NCI-H2029 treated with DMSO at 0.1 percent for 48 hours (cell line): ENCODE measurements around the gene ARRB2.
"Not testable (repeated sequence)": the region's sequence is repeated elsewhere in the genome, so short reads cannot be mapped to it uniquely, and the experiment has no call there.

Experiments
- DNase-seq: peaks from one replicate; lab custom pipeline; 2025; lab: John Stamatoyannopoulos, UW

The ARRB2 gene

GRCh38 chr17:4709794-4710692 is at the start of gene ARRB2:
Gene ARRB2, plus strand, starts transcription at chr17:4710632. Its CDS starts 90 bp downstream, at chr17:4710722.
- peak; percentile 76 for DNase-seq

GRCh38 chr17:4663711-4664110 is 46.7 kb upstream of the ARRB2 start:
- DNase-seq = no peak

GRCh38 chr17:4664230-4664629 is 46.2 kb upstream of the ARRB2 start:
- no peak for DNase-seq

GRCh38 chr17:4665027-4665426 is 45.4 kb upstream of the ARRB2 start:
- DNase-seq = no peak

DNA sequence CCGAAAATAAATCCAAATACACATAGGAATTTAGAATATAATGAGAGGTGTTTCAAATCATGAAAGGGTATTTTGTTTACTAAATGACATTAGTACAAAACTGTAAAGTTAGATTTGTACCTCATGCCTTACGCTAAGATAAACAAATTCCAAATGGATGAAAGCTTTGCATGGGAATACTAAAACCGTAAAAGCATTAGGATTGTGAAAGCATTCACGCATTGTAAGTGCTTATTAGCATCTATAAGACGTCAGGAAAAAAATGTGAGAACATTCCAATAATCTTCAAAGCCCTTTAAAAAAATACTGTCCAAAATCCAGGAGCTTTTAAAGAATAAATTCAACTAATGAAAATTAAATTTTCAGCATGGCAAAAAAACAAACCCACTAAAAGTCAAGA is 44.1 kb upstream of the ARRB2 start:
- no peak for DNase-seq

- DNase-seq = no peak
These were observed 43.3 kb upstream of the ARRB2 start for GRCh38 chr17:4667166-4667565.

GRCh38 chr17:4672055-4672630 is 38.3 kb upstream of the ARRB2 start:
- DNase-seq = no peak

DNA sequence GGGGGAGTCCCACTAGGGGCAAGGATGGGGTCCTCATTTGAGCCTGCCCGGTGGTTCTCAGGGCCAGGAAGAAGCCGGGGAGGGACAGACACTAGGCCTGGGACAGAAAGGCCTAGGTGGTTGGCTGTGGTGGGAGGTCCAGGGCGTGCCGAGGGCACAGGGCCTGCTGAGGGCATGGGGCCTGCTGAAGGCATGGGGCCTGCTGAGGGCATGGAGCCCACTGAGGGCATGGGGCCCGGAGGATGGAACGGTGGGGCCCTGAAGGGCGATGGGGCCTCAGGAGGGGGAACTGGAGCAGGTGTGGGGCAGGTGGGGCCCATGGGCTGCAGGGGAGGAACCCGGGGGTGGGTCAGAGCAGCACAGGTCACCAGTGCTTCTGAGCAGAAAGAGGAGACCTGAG is 37.7 kb upstream of the ARRB2 start:
- no peak for DNase-seq

DNA sequence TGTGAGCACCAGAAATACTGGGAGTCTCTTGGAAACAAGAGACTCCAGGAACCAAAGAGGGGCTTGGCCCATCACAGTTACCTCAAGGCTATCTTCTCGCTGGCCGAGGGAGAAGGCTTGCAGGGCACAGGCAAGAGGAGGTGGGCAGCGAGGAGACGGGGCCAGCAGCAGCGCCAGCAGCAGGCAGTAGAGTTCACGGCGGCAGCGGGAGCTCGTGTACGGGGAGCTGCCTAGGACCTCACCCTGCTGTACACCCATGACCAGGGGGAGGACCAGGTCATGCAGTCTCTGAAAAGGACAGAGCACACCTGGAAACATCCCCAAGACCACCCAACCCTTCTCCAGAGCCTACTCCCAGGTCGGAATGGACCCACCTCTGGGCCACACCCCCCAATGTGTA is 37.3 kb upstream of the ARRB2 start:
- no peak for DNase-seq

DNA sequence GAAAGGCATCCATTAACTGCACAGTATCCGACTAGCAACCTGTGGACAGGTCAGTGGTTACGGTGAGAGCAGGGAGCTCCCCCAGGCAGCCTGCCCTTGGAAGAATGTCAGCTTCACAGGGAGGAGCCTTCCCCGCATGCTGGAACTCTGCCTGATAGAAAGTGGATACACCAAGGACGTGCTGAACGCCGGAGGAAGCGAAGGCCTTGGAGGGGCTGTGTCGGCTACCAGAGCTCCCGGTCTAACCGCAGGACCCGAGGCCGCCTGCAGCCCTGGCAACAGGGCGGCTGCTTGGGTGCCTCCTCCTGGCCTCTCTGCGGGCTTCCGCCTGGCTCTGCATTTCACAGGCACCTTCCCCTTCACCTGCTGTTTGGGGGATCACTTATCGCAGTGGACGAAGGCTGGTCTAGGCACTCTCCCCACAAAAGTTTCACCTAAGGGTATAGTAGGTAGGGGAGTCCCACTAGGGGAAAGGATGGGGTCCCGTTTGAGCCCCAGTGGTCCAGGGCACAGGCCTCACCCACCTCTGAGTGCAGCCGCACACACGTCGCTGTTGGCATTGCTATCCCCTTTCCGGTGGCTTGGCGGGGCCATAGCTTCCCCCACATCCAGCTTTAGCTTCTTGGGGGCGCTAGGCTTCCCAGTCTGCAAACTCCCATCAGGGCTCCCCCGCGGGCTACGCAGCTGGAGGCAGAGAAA is 36.3 kb upstream of the ARRB2 start:
- no peak for DNase-seq

GRCh38 chr17:4674685-4674998 is 35.8 kb upstream of the ARRB2 start:
- no peak for DNase-seq

GRCh38 chr17:4675791-4676190 is 34.6 kb upstream of the ARRB2 start:
- DNase-seq = no peak

DNA sequence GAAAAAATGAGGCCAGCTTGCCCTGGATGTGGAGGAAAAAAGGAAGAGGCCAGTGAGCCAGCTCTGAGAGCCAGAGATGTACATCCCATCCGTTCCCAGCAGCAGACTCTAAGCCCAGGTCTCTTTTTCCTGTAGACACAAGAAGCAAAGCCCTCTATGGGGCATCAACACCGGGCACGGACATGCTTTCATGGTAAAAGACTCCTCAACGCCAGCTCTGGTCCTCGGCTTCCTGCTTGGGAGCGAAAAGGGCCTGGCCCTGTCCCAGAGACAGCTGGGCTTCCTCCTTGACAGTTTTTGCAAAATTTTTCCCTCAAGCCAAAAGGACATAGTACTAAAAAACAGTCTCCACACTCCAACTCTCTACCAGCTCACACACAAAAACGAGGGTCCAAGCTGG is 33.6 kb upstream of the ARRB2 start:
- DNase-seq = no peak

GRCh38 chr17:4678448-4679026 is 31.9 kb upstream of the ARRB2 start:
- DNase-seq = no peak

GRCh38 chr17:4679658-4680057 is 30.8 kb upstream of the ARRB2 start:
- DNase-seq = no peak

DNA sequence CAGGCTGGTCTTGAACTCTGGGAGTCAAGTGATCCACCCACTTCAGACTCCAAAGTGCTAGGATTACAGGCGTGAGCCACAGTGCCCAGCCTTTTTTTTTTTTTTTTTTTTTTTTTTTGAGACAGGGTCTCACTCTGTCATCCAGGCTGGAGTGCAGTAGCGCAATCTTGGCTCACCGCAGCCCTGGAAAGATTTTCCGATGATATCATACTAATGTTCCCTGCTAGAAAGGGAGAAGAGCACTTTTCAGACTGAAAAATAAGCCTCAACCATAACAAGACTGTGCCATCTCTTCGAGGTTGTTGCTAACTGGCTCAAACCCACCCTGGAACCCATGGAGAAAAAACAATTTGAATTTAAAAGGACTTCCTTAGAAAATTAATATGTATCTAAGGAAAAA is 26.7 kb upstream of the ARRB2 start:
- DNase-seq = not testable (repeated sequence)

DNA sequence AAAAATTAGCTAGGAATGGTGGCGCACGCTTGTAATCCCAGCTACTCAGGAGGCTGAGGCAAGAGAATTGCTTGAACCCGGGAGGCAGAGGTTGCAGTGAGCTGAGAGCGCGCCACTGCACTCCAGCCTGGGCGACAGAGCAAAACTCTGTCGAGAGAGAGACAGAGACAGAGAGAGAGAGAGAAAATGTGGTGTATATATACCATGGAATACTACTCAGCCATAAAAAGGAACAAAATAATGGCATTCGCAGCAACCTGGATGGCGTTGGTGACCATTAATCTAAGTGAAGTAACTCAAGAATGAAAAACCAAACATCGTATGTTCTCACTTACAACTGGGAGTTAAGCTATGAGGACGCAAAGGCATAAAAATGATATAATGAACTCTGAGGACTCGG is 20.6 kb upstream of the ARRB2 start:
- DNase-seq = not testable (repeated sequence)

GRCh38 chr17:4690745-4691144 is 19.7 kb upstream of the ARRB2 start:
- no peak for DNase-seq

GRCh38 chr17:4691686-4692085 is 18.7 kb upstream of the ARRB2 start:
- DNase-seq = no peak

DNA sequence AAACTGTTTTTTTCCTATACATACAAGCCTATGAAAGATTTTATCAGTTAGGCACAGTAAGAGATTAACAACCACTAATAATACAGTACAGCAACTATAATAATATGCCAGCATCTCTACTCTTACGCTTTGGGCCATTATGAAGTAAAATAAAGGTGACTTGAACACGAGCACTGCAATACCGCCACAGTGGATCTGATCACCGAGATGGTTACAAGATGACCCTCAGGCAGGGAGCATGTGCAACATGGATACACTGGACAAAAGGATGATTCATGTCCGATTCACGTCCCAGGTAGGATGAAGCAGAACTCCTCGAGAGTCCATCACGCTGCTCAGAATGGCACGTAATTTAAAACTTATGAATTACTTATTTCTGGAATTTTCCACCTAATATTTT is 17.0 kb upstream of the ARRB2 start:
- DNase-seq = no peak

DNA sequence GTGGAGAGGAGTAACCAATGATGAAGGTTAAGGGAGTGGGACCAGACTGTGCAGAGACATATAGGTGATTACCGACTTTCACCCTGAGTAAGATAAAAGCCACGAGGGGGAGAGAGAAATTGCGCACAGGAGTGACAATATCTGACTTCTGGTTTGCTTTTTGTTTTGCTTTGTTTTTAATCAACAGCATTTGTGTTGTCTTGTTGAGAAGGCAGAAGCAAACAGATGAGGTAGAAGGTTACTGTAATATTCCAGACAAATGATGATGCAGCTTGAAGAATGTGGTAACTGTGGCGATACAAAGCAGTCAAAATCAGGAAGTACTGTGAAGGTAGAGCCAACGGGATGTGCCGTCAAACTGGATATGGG is 14.0 kb upstream of the ARRB2 start:
- DNase-seq = no peak

GRCh38 chr17:4699401-4700056 is 10.9 kb upstream of the ARRB2 start:
- not testable (repeated sequence) for DNase-seq
